HG02970 (cell line): ENCODE results near the gene ZBTB7B.

Experiments
- ATAC-seq: cut with Tn5 transposase; IDR thresholded peaks from one replicate; pipeline ENCODE4 v1.9.1; 2021; ENCODE audit warnings: mild to moderate bottlenecking, moderate library complexity, moderate number of reproducible peaks; ENCODE audit not compliant: unreplicated experiment, low FRiP score

Gene ZBTB7B

DNA sequence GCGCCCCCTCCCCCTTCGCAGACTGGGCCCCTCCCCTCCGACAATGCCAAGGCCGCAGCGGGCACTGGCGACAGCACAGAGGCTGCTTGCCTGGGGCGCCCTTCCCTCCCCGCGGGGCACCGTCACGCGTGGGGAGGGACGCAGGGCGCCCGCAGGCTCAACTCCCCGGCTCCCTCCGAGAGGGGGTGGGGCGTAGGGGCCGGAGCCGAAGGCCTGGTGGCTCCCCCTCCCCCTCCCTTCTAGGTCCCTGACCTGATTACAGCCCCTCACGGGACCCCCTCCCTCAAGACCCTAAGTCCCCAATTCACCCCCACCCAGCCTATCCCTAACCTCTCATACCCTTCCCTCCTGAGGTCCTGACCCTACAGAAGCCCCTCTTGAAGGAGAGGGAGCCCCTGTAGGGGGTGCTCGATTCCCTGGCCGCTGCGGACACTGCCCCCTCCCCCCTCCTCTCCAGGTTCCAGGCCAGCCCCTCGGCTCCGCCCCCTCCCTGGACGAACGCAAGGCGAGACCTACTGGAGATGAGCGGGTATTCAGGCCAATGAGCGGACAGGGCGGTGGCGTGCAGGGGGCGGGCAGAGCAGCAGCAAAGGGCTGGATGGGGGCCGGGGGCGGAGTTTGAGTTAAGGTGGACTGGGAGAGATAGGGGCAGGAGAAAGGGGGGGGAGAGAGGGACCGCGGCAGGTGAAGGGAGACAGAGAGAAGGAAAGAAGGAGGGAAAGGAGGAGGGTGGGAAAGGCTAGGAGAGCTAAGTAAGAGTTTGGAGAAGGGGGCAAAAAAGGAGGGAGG is 733 bp upstream of the ZBTB7B start:
- ATAC-seq, result peak; percentile 51

DNA sequence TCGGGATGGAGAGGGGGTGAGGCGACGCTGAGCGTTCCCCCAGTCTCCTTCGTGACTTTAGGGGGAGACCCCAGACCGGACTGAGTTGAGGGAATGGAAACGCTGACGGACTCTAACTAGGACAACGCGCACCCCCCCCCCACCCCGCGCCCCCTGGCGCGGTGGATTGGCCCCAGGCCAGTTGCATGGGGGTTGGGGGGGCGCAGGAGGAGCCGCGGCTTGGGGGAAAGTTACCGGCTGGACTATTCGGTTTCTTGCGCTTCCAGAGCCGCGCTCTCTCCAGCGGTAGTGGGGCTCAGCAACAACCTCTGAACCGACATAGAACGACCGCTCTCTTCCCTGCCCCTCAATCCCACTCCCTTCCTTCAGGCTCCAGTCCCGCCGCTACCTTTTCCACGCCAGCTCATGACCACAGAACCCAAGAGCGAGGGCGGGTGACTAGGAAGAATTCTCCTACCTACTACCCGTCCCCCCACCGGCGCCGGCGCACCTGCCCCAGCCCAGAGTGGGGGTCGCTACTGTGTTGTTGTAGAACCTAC is 694 bp downstream of the ZBTB7B start:
- ATAC-seq, result no peak

DNA sequence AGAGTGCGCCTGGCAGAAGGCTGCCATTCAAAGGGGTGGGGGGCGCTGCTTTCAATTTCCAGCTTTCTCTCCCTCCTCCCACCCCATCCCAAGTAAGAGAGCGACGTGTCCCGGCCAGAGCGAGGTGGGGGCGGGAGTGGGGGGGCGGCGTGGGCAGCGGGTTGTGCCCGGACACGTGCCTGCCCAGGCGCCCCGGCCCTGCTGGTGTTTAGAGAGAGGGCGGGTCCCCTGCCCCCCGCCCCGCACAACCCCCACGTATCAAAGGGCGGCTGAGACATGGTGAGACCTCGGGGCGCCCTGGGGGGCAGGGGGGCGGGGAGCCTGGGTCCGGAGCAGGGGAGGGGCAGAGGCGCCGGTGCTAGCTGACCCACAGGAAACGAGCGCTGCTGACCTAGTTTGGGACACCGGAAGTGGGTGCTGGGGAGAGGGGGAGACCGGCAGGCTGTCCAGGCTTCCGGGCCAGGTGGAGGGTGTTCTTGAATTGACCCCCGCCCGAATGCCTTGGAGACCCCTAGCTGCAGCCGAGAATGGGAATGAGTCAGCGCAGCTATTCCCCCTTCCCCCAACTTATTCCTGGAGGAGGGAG is 1.3 kb downstream of the ZBTB7B start:
- ATAC-seq, result no peak

DNA sequence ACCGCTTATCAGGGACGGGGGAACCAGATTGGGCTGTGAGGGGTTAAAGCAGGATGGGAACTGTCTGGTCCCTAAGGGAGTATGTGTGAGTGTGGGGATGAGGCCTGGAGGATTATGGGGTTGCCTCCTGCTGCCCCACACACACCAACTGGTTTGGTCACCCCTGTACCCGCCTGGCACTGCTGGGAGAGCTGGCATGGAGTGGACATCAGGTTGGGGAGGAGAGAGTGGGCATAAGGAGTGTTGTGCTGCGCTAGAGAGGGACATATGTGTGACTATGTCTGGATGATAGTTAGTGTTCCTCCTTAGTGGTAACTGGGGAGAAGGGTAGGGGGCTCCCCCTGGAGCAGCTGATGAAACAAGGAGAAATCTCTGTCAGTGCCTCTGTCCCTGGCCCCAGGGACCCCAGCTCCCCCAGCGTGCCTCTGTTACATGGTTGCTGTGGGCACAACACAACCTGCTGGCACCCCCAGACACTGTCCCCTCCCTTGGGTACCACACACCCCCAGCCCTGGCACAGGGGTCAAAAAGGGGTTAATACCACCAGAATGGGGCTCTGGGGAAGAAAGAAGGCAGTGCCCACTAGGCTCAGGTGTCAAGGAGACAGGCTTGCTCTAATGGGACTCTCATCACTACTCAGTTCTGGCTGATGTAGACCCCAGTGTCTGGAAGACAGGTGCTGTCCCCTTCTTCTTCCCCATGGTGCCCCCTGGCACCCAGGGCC is 1.9 kb downstream of the ZBTB7B start:
- no peak for ATAC-seq

DNA sequence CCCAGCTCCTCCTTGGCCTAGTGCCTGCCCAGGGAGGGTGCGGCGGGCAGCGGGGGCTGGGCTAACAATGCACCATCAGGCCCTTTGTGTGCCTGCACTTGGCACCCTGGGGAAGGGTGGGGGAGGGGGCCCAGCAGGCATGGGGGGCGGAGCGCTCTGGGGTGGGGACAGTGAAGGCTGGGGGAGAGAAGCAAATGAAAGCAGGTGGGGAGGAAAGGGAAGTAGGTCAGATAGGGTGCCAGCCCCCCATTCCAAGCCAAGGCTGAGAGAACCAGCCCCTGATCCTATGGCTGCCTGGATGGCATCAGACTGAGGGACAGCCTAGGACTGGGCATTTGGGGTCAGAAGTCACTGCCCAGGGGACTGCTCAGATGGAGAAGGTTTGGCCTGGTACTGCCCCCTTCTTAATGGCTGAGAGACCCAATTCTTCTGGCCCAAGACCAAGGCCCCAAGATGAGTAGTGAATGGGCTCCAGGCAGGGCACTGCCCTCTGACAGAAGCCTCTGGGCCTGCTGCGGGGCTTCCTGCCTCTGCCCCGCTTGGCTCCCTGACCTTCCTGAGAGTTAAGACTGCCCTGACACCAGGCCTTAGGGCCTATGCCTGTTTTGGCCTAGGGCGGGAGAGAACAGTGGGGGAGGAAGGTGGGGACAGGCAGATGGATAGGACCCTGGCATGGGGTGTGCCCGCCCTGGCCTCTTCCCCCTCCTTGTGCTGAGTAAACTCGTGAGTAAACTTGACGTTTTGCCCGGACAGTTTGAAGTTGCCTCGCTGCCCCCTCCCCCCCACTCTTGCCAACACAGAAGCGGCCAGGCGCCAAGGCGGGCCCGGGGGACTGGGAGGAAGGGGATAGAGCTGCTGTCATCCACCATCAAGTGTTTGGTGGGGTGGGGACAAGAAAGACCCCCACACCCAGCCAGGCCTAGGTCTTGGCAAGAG is 2.7 kb downstream of the ZBTB7B start:
- ATAC-seq, result no peak

DNA sequence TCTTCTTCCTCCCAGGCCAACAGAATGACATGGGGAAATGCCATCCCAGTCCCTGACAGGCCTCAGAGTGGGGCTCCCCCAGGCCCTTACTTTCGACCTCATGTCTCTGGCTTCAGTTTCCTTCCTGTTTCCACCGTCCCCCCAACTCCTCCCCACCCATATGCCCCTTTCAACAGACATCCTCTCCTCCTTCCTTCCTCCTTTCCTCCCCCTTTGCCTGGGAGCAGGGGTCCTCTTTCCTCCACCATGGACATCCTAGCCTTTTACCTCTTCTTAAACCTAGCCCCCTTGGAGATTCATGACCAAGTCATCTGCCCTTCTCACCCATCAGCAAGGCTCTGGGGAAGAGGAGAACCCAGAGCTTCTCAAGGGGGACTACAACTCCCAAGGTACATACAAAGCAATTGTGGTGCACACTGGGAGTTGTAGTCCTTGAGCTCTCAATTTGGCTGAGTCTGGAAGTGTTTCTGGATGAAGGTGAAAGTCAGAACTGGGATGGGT is 4.0 kb downstream of the ZBTB7B start:
- ATAC-seq, result no peak

DNA sequence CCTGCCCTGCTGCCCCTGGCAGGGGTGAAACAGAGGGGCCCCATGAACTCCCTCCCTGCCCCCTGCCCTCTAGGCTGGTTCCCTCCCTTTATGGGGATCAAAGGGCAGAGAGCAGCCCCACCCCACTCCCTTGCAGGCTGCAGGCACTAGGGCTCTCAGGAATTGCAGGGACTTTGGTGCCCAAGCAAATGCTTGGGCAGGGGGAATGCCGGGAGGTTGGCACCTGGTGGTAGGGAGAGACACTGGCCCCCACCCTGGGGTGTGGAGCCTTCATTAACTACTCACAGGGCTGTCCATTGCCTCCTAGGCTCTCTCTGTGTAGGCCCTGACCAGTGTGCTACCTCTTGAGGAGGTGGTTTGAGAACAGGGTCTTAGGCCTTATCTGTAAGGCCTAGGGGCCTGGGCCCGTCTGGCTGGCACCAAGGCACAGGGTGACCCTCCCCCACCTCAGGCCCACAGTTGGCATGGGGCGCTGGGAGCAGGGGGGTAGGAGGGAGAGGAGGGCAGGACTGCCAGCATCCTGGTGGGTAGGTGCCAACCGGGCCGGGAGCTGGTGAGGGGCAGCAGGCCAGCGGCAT is 4.7 kb downstream of the ZBTB7B start:
- ATAC-seq, result no peak

DNA sequence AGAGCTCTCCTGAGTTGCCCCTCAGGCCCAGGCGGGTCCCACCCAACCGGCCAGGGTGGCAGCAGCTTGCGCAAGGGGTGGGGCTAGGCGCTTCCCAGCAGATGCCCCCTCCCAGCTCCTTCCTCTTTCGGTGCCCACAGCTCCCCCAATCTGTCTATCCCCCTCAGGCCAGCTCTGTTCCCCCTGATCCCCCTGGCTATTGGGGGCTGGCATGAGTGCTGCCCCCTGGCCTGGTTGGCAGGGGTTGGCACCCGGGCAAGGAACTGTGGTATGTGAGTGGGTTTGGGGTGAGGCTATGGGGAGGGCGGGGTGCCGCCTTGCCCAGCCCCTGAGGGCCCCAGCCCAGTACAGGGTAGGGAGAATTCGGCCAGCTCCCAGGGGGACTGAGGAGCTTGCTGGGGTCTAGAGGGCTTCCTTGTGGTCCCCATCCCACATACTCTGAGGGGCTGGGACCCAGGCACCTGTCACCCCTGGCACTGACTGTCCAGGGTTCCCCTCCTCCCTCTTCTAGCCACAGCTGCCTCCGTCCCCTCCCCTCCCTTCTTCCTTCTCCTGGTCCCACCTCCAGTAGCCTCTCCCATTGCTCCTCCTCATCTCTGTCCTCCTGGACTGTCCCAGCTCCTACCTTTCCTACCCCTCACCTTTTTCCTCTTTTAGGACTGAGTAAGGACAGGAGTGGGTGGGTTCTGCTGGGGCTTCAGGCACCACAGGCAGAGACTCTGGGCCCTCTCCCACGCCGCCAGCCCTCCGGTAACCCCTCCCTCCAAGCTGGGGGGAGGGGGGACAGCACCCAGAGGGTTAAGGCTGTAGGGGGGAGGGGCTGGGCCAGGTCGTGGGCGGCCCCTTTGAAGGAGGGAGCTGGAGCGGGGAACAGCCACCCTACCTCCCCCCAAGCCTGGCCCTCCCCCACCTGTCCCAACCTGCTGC is 5.7 kb downstream of the ZBTB7B start:
- no peak for ATAC-seq

DNA sequence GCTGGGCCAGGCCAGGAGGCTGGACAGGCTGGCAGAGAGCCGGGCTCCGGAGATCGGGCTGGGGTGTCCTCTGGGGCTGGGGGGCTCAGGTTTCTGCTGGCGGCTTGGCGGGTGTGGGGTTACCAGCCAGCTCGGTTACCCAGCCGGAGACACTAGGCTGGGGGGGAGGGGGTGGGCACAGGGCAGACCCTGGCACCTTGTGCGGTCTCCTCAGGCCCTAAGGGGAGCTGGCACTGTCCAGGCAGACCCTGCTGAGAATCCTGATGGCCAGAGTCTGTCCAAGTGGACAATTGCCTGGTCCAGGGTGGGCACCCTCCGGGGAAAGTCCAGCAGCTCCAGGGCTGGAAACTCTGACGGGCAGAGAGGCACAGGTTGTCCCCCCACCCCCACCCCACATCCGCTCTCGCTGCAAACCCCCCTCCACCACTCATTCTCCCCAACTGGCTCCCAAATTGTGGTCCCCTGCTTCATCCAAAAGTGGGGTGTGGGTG is 6.7 kb downstream of the ZBTB7B start:
- ATAC-seq, result no peak

DNA sequence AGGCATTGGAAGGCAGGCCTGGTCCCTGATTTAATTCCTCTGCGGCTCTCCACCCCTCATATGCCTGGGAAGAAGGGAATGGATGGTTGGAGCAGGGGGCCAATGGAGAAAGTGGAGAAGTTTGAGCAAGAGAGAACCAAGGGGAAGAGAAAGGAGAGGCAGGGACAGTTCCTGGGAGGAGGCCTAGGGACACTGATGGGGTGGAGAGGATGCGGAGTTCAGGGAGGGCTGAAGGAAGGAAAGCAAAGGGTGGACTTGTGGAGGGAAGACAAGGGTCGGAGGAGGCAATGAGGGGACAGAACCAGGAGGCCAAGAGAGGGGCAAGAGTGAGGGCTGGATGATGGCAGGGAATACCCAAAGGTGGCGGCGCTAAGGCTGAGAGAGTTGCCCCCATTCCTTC is 7.1 kb downstream of the ZBTB7B start:
- ATAC-seq, result no peak

DNA sequence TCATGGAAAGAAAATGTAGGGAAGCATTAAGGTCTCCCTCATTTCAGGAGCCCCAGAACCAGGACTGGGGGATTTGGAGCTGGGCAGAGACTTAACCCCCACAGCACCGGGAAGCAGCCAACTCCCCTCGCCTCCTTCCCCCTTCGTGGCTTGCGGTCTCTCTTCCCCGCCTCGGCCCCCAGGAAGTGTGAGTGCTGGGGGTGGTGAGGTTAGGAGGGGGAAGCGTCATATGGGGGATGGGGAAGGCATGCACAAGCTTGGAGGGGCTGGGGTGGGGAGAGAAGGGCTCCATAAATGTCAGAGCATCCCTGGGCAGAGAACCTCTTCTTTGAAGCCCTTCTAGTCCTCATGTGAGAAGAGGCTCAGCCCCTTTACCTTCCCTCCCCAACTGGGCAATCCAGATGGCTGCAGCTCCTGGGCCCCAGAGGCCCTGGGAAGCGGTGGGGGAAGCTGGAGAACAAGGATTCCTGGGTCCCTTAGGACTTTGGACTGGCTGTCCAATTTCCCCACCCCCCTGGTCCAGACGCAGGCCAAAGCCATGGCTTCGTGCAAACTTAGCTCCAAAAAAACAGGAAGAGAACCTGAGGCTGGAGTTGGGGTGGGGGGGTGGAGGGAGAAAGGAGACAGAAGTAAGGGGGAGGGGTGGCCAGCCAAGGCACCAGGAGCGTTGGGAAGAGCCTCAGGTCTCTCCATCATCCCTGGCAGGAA is 7.8 kb downstream of the ZBTB7B start:
- no peak for ATAC-seq

DNA sequence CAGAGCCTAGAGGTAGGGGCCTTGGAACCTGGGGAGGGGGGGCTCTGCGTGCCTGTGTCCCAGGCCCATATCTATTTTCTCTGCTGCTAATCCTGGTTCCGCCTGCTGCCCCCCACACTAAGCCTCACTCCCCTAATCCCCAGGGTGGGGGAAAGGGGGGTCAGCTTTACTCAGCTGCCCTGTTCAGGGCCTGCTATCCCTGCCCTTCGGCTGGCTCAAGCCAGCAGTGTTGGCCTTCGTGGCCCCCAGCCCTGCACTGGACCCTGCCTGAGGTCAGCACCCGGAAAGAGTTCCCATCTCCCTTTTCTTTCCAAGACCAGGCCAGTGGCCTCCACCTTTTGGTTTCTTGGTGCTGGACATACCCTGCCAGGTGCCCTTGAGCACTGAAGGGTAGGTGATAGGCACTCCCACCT is 8.4 kb downstream of the ZBTB7B start:
- no peak for ATAC-seq

DNA sequence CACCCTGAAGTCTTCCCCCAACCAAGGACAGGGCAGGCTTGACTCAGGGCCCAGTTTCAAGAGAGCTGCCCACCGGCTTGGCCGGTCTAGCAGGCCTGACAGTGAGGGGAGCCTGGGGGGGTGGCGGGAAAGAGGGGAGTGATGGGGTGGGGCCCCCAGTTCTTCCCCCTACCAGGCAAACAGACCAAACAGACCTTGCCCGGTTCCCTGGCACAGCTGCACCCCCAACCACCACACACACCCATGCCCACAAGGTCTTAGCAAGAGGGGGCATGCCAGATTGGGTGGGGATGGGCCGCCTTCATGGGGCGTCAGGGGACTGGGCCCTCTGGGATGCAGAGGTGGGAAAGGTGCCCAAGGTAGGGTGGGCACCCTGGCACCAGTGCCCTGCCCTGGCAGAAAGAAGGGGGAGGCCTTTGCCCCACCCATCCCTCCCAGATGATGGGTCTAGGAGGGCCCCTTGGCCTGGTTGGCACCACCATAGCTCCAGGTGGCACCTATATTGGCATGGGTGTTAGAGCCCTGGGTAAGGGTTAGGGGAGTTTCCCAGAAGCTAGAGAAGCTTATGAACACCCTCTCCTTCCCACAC is 8.9 kb downstream of the ZBTB7B start:
- no peak for ATAC-seq

DNA sequence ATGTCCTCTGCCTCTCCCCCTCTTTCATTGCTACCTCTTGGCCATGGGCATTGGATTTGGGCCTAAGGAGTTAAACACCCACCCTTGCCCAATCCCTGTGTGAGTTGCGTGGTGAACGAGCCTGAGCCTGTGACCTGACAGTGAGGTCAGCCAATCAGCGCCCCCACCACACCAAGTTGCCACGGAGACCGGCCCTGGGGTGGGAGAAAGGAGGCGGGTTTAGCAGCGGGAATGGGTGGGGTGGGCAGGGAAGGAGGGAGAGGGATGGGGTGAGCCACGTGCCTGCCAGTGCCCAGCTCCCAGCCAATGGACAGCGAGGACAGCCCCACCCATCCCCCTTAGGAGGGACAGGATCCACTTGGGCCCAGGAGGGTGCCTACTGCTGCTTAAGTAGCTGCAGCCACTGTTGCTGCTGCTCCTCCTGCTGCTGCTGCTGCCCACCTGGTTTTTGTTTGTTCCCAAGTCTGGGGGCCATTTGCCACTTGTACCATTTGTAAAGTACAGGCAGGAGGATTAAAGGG is 9.5 kb downstream of the ZBTB7B start:
- no peak for ATAC-seq

DNA sequence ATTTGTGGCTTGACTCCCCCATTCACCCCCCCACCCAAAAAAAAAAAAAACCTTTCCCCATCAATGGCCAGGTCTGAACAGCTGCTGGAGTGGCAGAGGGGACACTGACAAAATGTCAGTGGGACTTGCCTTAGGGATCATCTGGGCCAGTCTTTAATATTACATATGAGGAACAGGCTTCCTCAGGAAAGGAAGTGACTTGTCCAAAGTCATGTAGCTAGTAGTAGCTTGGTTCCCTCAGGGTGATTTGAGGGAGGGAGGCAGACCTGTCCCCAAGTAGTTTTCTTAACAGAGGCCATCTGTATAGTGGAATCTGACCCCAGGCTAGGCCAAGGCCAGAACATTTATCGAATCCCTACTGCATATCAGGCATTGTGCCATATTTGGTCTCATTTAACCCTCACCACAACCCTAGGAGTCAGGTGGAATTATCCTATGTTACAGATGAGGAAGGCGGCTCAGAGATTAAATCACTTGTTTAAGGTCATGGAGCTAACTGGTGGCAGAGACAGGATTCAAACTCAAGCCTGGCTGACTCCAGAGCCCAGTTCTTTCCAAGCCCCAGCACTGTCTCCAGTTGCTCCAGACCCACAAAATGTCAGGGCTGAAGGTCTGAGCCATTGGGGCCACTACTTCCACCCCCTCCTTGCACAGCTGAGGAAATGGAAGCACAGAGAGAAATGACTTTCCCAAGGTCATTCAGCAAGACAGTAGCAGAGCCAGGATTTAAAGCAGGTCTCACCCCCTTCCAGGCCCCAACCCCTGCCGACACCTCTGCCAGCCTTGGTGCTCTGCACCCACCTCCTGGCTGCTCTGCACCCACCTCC is 10.4 kb downstream of the ZBTB7B start:
- ATAC-seq, result no peak

DNA sequence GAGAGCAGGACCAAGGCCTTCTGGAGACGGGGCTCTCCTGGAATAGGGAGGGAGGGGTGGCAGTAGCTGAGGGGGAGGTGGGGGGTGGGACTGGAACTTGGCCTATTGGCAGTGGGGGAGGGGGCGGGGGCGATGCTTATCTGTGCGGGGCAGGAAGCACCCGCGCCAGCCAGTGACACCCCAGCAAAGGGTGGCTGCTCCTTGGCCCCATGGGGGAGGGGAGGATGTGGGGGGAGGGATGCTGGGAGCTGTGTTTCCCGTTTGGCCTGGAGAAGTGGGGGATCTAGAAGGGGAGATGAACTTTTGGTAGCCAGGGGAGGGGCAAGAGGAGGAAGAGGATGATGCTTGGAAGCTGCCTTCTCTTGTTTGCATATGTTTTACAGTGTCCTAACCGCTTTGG is 11.0 kb downstream of the ZBTB7B start:
- ATAC-seq, result no peak
